GM18907 (cell line): ENCODE results near the gene KDF1.
"Not testable (repeated sequence)": the region's sequence is repeated elsewhere in the genome, so short reads cannot be mapped to it uniquely, and the experiment has no call there.

ENCODE experiments used
- ATAC-seq: cut with Tn5 transposase; IDR thresholded peaks from one replicate; pipeline ENCODE4 v1.9.1; 2021; ENCODE audit warnings: mild to moderate bottlenecking, moderate library complexity; ENCODE audit not compliant: unreplicated experiment

Gene KDF1

DNA sequence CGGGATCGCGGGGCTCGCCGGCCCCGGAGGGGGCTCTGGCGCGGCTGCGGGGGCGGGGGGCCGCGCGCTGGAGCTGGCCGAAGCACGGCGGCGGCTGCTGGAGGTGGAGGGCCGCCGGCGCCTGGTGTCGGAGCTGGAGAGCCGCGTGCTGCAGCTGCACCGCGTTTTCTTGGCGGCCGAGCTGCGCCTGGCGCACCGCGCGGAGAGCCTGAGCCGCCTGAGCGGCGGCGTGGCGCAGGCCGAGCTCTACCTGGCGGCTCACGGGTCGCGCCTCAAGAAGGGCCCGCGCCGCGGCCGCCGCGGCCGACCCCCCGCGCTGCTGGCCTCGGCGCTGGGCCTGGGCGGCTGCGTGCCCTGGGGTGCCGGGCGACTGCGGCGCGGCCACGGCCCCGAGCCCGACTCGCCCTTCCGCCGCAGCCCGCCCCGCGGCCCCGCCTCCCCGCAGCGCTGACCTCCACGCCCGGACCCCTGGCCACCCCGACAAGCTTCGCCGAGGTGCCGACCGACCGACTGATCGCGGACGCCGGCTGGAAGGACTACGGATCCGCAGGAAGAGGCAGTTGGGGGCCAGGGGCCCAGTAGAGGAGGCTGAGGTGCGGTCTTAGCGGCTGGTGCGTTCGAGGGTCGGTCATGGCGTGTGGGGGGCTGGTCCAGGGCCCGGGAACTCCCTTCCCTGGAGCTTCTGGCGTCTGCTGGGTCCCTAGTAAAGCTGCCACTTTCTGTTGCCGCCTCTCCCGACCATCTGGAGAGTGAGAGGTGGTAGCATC, 33.9 kb upstream of the KDF1 start:
- peak; percentile 23 for ATAC-seq

DNA sequence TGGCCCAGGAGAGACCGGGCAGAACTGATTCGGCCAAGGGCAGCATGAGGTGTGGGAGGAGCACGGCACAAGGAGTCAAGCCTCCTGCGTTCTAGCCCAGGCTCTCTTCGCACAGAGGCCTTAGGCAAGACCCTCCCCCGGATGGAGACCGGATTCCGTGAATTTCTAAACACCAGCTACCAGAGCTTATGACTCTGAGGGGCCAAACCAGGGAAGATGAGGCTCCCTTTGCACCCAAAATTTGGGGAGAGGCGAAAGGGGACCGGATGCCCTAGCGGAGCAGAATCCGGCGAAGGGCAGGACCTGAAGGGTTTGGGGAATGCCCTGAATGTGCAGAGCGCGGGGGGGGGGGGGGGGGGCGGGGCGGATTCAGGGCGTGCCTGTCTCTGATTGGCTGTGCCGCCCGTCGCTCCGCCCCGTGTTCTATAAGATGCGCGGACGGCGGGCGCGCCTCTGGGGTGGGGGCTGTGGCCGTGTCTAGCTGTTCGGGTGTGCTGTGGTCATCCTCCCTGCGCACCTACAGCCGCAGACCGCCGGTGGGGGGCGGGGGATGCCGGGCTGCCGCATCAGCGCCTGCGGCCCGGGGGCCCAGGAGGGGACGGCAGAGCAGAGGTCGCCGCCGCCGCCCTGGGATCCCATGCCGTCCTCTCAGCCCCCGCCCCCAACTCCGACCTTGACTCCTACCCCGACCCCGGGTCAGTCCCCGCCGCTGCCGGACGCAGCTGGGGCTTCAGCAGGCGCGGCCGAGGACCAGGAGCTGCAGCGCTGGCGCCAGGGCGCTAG, 33.2 kb upstream of the KDF1 start, which contains the start of gene TRNP1:
Gene TRNP1, plus strand, starts transcription at position 456 of the 783 bp plus-strand sequence. Its CDS starts 95 bp downstream, at position 551.
- peak; percentile 46 for ATAC-seq

DNA sequence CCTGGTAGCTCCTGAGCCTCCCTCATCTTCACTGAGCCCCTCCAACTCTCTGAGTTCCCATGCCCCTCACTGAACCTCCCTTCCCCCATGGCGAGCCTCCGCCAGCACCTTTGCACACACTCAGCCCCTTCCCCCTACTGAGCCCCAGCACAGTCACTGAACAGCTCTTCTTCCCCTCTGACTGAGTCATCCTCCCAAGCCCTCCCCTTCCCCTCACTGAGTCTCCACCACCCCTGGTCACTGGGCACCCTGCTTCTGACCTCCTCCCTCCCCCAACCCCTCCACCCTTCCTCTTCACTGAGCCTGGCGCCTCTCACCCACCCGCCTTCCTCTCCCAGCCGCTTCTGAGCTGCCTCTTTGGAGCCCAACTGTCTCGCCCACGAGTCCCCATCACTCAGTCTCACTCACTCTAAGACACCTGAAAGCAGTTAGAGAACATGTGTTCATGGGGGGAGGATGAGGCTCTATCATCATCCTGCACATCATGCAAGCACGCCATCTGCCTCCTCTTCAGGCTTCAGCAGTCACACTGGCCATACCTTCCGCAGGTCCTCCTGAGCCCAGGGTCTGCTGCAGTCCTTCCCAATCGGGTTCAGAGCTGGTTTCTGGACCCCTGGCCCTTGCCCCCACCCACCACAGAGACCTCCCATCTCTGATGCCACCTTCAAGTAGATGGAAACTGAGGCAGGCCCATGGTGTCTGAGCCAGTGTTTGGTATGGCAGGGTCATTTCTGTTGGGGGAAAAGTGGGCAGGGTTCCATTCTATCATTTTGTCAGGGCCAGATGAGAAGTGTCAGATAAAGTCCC, 31.2 kb upstream of the KDF1 start:
- ATAC-seq = no peak

DNA sequence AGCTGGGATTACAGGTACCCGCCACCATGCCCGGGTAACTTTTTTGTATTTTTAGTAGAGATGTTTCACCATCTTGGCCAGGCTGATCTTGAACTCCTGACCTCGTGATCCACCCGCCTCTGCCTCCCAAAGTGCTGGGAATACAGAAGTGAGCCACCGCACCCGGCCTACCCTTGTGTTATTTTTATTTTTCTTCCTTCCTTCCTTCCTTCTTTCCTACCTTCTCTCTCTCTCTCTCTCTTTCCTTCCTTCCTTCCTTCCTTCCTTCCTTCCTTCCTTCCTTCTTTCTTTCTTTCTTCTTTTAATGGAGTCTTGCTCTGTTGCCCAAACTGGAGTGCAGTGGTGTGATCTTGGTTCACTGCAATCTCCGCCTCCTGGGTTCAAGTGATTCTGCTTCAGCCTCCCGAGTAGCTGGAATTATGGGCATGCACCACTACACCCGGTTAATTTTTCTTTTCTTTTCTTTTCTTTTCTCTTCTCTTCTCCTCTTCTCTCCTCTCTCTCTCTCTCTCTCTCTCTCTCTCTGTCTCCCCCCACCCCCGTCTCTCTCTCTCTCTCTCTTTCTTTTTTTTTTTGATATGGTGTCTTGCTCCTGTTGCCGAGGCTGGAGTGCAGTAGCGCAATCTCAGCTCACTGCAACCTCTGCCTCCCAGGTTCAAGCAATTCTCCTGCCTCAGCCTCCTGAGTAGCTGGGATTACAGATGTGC, 29.3 kb upstream of the KDF1 start:
- not testable (repeated sequence) for ATAC-seq

DNA sequence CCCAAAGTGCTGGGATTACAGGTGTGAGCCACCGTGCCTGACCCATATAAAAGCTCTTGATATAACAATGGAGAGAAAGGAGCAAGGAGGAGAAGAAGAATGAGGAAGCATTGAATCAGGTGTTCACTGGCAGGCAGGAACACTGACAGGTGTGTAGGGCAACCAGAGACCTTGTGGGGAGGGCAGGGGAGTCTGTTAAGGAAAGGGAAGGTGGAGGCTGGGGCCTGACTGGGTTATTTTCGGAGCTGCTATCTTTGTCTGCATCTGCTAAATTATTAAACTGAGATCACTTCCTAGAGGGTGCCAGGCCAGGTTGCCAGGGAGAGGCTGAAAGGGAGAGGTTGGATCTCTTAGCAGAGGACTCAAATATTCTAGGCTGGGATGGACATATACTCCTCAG, 26.4 kb upstream of the KDF1 start:
- no peak for ATAC-seq

DNA sequence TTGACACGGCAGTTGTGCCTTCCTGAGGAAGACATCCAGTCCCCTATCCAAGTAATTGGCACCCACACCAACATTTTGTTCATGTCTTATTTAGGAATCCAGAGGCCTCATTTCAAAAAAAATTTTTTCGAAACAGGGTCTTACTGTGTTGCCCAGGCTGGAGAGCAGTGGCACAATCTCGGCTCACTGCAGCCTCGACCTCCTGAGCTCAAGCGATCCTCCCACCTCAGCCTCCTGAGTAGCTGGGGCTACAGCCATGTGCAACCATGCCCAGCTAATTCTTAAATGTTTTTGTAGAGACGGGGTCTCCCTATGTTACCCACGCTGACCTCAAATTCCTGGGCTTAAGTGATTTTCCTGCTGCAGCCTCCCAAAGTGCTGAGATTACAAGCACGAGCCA, 24.0 kb upstream of the KDF1 start:
- no peak for ATAC-seq

DNA sequence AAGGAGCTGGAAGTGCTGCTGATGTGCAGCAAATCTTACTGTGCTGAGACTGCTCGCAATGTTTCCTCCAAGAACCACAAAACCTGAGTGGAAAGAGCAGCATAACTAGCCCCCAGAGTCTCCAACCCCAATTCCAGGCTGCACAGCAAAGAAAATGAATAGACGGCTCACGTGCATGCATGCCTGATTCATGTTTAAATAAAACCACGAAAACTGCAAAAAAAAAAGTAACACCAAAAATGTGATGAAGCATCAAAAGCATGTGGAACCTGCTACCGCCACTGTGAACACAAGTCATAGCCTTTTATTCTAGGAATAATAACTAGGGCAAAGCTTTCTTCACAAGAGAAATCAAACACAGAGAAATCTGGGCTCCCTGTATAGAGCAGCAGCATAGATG, 23.6 kb upstream of the KDF1 start:
- no peak for ATAC-seq

DNA sequence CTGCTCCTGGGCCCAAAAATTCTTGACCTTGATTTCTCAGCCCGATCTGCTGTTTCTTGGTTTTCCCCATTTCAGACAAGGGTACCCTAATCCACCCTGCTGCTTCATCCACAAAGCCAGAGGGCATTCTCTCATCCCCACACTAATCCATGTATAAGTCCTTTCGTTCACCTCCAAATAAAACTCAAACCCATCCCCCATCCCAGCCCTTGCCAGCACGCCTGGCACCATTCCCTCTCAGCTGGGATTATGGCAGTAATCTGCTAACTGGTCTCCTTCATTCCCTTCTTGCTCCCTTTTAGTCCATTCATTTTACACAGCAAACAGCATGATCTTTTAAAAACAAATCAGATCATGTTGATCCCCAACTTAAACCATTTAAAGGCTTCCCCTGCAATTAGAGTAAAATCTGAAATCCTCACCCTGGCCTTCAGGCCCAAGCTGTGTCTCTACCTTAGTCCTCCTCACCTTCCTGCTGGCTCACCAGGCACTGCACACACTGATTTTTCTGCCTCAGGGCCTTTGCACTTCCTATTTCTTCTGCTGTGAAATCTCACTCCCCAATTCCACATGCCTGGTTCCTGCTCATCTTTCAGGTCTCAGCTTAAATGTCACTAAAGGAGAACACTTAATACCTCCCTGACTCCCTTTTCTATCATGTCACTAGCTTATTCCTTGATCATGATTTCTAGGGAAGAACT, 21.0 kb upstream of the KDF1 start:
- no peak for ATAC-seq

DNA sequence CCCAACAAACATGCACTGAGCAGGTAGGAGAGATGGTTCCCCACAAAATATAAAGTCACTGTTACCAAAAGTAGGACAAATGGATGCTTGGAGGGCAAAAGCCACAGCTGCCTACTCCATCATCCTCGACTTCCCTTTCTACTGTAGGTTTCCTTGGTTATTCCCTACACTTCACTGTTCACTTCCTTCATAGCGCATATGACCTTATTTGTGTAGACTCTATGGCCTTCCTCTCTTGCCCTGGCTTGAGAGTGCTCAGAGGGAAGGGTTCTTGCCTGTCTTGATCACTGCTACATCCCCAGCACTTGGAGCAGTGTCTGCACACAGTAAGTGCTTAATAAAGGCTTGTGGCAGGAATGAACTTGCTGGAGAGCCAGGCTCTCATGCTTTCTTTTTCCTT, 18.6 kb upstream of the KDF1 start:
- ATAC-seq = no peak

DNA sequence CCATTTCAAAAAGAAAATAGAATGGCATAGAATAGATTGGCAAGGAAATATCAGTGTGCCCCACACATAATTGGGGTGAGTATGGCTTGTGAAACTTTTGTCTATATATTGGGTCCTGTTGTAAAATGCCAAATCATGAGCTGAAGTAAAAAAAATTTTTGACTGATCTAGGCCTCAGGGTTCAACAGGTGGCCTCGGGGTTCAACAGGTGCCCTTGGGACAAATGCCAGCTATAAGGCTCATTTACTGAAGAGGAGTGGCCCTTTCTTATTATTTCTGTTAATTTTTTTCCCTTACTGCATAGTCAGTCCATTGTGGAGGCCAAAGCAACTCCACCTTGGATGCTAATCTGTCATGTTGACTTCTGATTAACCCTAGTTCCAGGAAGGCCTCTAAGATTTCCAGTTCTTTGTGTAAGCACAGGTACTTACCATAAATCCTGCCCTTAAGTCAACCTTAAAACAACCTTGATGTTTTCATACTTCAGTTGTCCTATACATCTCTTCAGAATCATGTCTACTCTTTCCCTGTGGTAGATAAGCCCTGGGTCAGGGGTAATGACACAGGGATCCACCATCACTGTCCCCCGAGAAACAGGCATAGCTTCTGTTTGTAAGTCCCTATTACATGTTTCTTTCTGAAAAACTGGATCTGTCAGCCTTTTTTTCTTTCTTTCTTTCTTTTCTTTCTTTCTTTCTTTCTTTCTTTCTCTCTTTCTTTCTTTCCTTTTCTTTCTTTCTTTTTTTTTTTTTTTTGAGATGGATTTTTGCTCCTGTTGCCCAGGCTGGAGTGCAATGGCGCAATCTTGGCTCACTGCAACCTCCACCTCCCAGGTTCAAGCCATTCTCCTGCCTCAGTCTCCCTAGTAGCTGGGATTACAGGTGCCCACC, 16.6 kb upstream of the KDF1 start:
- ATAC-seq = no peak

DNA sequence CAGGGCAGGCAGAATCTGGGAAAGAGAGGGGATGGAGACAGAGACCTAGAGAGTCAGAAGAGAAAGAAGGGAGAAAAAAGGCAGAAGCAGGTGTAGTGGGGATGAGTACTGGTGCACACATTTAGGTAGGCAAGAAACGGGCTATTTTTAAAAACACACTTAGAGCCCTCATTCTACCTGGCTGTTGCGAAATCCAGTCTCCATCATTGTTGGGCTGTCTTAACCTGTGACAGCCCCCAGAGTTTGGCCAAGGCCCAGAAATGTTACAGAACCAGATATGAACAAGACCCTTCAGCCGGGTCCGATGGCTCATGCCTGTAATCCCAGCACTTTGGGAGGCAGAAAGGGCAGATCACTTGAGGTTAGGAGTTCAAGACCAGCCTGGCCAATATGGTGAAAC, 12.6 kb upstream of the KDF1 start:
- no peak for ATAC-seq

DNA sequence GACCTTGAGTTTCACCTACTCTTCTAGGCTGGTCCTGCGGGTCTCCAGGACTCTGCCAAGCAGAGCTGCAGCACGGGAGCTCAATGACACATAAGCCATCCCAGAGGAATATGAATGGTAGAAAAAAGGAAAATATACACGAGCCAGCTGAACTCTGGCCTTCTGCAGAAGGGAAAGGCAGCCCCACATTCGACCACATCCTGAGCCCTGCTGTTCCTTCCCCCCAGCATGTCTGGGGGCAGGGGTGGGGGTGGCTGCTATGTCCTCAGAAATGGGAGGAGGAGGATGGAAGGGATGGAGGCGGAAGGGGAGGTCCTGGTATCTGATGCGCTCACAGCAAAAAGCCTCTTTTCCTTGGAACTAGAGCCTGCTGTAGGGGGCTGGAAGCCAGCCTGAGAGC, 12.1 kb upstream of the KDF1 start:
- no peak for ATAC-seq

DNA sequence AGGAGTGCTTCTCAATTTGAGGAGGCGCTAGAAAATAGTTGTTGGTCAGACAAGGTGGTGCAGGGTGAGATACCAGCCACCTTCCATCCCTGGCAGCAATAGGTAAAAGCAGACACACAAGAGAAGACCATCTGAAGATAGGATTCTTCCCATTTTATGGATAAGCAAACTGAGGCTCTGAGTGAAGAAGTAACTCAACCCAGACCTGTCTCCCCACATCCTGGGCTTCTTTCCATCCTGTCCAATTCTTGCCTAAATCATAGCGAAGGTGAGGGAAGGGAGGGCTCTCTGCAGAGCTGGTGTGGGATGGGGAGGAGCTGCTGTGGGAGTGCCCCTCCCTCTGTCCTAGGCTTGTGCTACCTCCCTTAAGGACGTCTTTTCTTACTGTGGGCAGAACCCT, 11.3 kb upstream of the KDF1 start:
- ATAC-seq = no peak

DNA sequence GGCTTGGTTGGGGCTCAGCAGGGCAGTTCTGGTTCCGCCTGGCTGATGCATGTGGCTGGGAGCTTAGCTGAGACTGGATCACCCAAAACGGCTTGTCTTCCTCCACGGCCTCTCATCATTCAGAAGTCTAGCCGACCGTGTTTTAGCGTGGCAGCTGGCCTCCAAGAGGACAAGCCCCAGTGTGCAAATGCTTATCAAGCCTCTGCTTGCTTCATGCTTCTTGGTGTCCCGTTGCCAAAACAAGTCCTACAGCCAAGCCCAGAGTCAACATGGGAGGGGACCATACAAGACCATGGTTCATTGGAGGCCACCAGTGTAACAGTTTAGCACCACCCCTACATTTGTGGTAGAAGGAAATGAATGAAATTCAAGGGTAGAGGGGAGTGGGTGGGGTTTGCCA, 10.5 kb upstream of the KDF1 start:
- no peak for ATAC-seq

DNA sequence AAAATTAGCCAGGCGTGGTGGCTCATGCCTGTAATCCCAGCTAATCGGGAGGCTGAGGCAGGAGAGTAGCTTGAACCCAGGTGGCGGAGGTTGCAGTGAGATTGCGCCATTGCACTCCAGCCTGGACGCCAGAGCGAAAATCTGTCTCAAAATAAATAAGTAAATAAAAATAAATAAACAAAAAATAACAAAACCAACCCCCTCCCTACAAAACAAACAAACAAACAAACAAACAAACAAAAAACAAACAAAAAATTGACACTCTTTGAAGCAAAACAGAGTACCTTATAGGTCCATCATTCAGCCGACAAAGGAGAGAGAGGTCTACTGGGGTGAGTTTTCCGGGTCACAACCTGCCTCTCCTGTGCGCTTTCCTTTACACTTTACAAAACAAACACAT, 5.4 kb upstream of the KDF1 start:
- no peak for ATAC-seq

DNA sequence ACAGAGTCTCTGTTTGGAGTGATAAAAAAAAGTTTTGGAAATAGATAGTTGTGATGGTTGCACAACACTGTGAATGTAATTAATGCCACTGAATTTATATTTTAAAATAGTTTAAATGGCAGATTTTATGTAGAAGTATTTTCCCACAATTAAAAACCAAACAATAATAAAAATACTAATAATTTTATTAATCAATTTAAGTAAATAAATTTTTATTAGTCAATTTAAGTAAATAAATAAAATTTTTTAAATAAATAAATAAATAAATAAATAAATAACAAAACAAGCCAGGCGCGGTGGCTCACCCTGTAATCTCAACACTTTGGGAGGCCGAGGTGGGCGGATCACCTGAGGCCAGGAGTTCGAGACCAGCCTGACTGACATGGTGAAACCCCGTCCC, 4.9 kb upstream of the KDF1 start:
- no peak for ATAC-seq

DNA sequence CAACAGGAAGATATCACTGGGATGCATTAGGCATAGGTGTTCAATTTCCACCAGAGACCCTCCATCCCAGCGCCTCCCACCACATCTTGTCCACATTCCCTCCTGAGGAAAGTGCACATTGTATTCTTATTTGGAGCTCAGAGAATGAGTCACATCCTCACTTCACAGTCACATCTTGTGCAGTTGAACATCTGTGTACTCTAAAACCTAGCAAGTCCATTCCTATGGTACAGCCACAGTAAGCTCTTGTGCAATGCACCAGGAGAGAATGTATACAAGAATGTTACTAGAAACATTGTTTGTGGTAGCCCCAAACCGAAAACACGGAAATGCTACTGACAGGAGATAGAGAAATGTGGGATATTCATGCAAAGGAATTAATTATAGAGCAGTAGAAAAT, 1.6 kb upstream of the KDF1 start:
- ATAC-seq = no peak

DNA sequence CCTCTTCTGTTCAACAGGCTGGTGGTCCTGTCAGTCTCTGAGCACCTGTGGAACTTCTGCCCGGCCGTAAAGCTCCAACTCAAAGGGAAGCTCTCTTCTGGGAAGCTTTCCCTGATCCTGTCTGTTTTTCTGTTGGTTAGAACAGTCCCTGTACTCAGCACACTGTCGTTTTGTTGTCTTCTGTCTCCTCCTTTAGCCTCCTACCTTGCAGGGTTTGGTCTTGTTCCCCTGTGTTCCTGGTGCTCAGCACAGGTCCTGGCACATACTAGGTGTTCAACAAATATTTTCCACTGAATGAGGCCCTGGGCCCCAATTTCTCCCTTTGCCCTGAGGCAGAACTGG, 328 bp upstream of the KDF1 start:
- ATAC-seq = no peak

DNA sequence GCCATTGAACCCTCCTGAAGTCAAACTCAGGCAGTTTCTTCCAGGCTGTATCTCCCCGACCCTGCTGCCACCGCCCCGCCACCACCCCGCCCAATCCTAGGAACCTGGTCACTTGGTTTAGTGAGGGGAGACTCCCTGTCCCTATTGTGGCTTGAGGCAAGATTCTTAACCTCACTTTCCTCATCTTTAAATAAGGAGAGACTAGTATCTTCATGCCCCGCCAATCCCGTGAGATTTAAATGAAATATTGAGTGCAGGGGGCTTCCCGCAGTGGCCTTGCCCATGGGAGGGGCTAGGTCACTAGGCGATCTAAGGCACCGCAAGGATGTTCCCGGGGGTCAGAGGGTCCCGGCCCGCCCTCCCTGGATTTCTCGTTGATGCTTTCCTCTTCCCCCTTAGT, 998 bp downstream of the KDF1 start:
- ATAC-seq = no peak
